K562 (cell line): Measurements from ENCODE around the gene NTSR1. TPM values are rescaled to one million over a fixed set of nuclear protein-coding genes. Genes with fewer than 3 reads are reported as not detected.

ENCODE experiments used
- ATAC-seq: fragments of 200-7000 bp; cut with Tn5 transposase; 3 replicates; pipeline ENCODE4 v1.9.1; 2020; ENCODE audit warnings: moderate library complexity
- BruUV-seq: library from RNA; stranded (reverse); fragments of 400-500 nt; replicated peaks from 2 replicates; lab custom pipeline; 2021; lab: Mats Ljungman, UMichigan
- CTCF ChIA-PET: fragments of 300-600 bp; formaldehyde crosslinking; extraction: SDS; loops from one replicate; lab custom pipeline; 2021; ENCODE audit warnings: low intra/inter-chr PET ratio; lab: Yijun Ruan, JAX
- POLR2A ChIA-PET: fragments of 300-600, 350-650 bp; sonication (Branson Sonifier 250); formaldehyde crosslinking; extraction: SDS; loops from one replicate; lab custom pipeline; 2021; ENCODE audit warnings: antibody characterized with exemption, inconsistent platforms; lab: Yijun Ruan, JAX
- DNase-seq, 4 experiments: peaks; one replicate each; pipeline versions ENCODE4 v3.0.0 to v3.0.0-alpha.2; 2011 to 2018; ENCODE audit warnings: low spot score in 3 of 4, mixed read lengths in 3 of 4; ENCODE audit errors: extremely low read depth in 1 of 4
- FAIRE-seq: peaks from 2 replicates; lab custom pipeline; 2011; peaks lifted over from hg19 to GRCh38; lab: Jason Lieb, UNC
- H2AFZ ChIP-seq: 2 replicates; pipeline ENCODE4 v1.6.0; 2011; ENCODE audit warnings: low read depth, low read length, control low read depth, inconsistent platforms
- H3K27ac ChIP-seq: fragments of 200-600 bp; 3 replicates; pipeline ENCODE4 v1.8.0; 2011; ENCODE audit warnings: low read depth, mild to moderate bottlenecking, control low read depth, inconsistent platforms, low read length, moderate library complexity, mixed read lengths; ENCODE audit errors: extremely low read depth
- H3K27me3 ChIP-seq, 2 experiments: fragments of 300-600 bp in 1 of 2; 2 replicates in 1 of 2; 3 replicates in 1 of 2; pipeline versions ENCODE4 v1.6.0 to v1.8.0; 2011; ENCODE audit warnings: inconsistent platforms in 2 of 2, low read length in 2 of 2, mild to moderate bottlenecking in 1 of 2, mixed read lengths in 1 of 2, moderate library complexity in 1 of 2; ENCODE audit not compliant: control insufficient read depth in 2 of 2, insufficient read depth in 2 of 2
- H3K36me3 ChIP-seq: fragments of 300-600 bp; 3 replicates; pipeline ENCODE4 v1.8.0; 2011; ENCODE audit warnings: mild to moderate bottlenecking, low read length, inconsistent platforms; ENCODE audit not compliant: control insufficient read depth, insufficient read depth
- H3K4me1 ChIP-seq, 2 experiments: fragments of 200-600 bp in 1 of 2; replicated peaks in 1 of 2; 2 replicates in 1 of 2; 3 replicates in 1 of 2; pipeline versions ENCODE4 v1.5.1 to v1.8.0; 2011; ENCODE audit warnings: inconsistent platforms in 2 of 2, low read length in 2 of 2, mild to moderate bottlenecking in 1 of 2, mixed read lengths in 1 of 2, moderate library complexity in 1 of 2; ENCODE audit not compliant: control insufficient read depth in 2 of 2, insufficient read depth in 2 of 2
- H3K4me2 ChIP-seq: 2 replicates; pipeline ENCODE4 v1.6.1; 2011; ENCODE audit warnings: low read length, control low read depth, inconsistent platforms, mixed read lengths; ENCODE audit not compliant: insufficient read depth
- H3K4me3 ChIP-seq: fragments of 200-600 bp; sonication (generic), shearing (Covaris generic); 2 replicates; pipeline ENCODE4 v1.5.1; 2016; ENCODE audit warnings: control low read depth, inconsistent platforms
- H3K79me2 ChIP-seq: fragments of 200-600 bp; 3 replicates; pipeline ENCODE4 v1.8.0; 2011; ENCODE audit warnings: low read length, inconsistent platforms; ENCODE audit not compliant: control insufficient read depth, insufficient read depth
- H3K9ac ChIP-seq, 2 experiments: 2 replicates each; pipeline versions ENCODE4 v1.6.0 to v1.6.1; 2011; ENCODE audit warnings: low read depth in 2 of 2, low read length in 2 of 2, control low read depth in 1 of 2, inconsistent platforms in 1 of 2, mild to moderate bottlenecking in 1 of 2, mixed read lengths in 1 of 2; ENCODE audit not compliant: insufficient read depth in 1 of 2
- H3K9me1 ChIP-seq: one replicate; pipeline ENCODE4 v1.6.0; 2011; ENCODE audit warnings: inconsistent platforms, mild to moderate bottlenecking, low read length, moderate library complexity; ENCODE audit not compliant: control insufficient read depth, insufficient read depth
- H3K9me3 ChIP-seq: replicated peaks from 2 replicates; pipeline ENCODE4 v1.5.1; 2011; ENCODE audit warnings: low read depth, low read length, inconsistent platforms; ENCODE audit not compliant: control insufficient read depth, insufficient read depth
- H4K20me1 ChIP-seq: replicated peaks from 2 replicates; pipeline ENCODE4 v1.6.1; 2011; ENCODE audit warnings: low read length, inconsistent platforms, mixed read lengths; ENCODE audit not compliant: control insufficient read depth, insufficient read depth
- ELF4 ChIP-seq: fragments of 450-650 bp; formaldehyde crosslinking; IDR thresholded peaks from 2 replicates; pipeline ENCODE4 v1.4.0; 2022; ENCODE audit warnings: missing genetic modification characterization
- HEY1 ChIP-seq: fragments of 250-450 bp; sonication (Bioruptor Pico); IDR thresholded peaks from 2 replicates; pipeline ENCODE4 v1.5.0; 2020; ENCODE audit warnings: mild to moderate bottlenecking, moderate library complexity, borderline replicate concordance
- MLX ChIP-seq, 2 experiments: fragments of 450-650 bp in 1 of 2; sonication (generic) in 1 of 2; formaldehyde crosslinking; conservative IDR thresholded peaks; 2 replicates each; pipeline versions ENCODE4 v1.4.0 to v1.8.1; 2020 to 2022; ENCODE audit warnings: mild to moderate bottlenecking in 1 of 2, missing genetic modification reagents in 1 of 2
- NEUROD1 ChIP-seq: fragments of 150-350 bp; IDR thresholded peaks from 2 replicates; pipeline ENCODE4 v1.6.1; 2014; ENCODE audit warnings: borderline replicate concordance, low read length, low read depth; ENCODE audit not compliant: partially characterized antibody
- PHF8 ChIP-seq: fragments of 200-600 bp; sonication (generic); IDR thresholded peaks from 2 replicates; pipeline ENCODE4 v1.6.1; 2012; ENCODE audit warnings: mixed run types, mild to moderate bottlenecking, inconsistent platforms, low read length, moderate library complexity, borderline replicate concordance
- SOX6 ChIP-seq: fragments of 450-650 bp; IDR thresholded peaks from 2 replicates; pipeline ENCODE4 v1.6.1; 2014; ENCODE audit warnings: mild to moderate bottlenecking
- ZBTB8A ChIP-seq: fragments of 450-650 bp; IDR thresholded peaks from 2 replicates; pipeline ENCODE4 v1.6.1; 2018; ENCODE audit warnings: mild to moderate bottlenecking, moderate library complexity; ENCODE audit not compliant: partially characterized antibody
- ZNF436 ChIP-seq: fragments of 250-450, 450-650 bp; sonication (Bioruptor Pico); formaldehyde crosslinking; IDR thresholded peaks from 2 replicates; pipeline ENCODE4 v1.7.0; 2020; ENCODE audit warnings: mild to moderate bottlenecking
- WGBS: fragments of 100-300 bp; shearing (Covaris generic); methylation state at CpG from one replicate; pipeline ENCODE4 v1.1.6; 2016; ENCODE audit warnings: low coverage, mixed read lengths; ENCODE audit not compliant: insufficient coverage; ENCODE audit errors: missing lambda C conversion rate; 5-methylcytosine and 5-hydroxymethylcytosine counted together
- in situ Hi-C: fragments of 300-500 bp; cut with MboI; formaldehyde crosslinking; loops from 4 replicates; pipeline ENCODE4 v1.15.0; 2018; ENCODE audit warnings: inconsistent platforms, mixed read lengths
- intact Hi-C: fragments of 100-400 bp; cut with micrococcal nuclease; formaldehyde crosslinking; loops from 2 replicates; pipeline ENCODE4 v1.14.2; 2022
- polyA plus RNA-seq, 8 experiments: library from polyadenylated mRNA; depleted of rRNA in 4 of 8; stranded (reverse) in 5 of 8; unstranded in 3 of 8; fragments of >200 nt; fragmentation: Nextera tagmentation in 2 of 8; fragmentation: Illumina TruSeq in 1 of 8; extraction: Ambion mirVana in 2 of 8; extraction: Trizol in 1 of 8; gene quantifications; 2 replicates each; pipeline versions ENCODE4 v1.2.1 to v1.2.3, GENCODE V29; 2011 to 2014; ENCODE audit warnings: inconsistent platforms in 1 of 8, missing spikeins in 1 of 8
- total RNA-seq, 7 experiments: library from RNA; depleted of rRNA in 6 of 7; stranded (reverse); fragments of >200 nt in 6 of 7; fragmentation: Illumina TruSeq in 2 of 7; extraction: Trizol in 2 of 7; gene quantifications; 2 replicates each; pipeline versions ENCODE4 v1.2.1 to v1.2.3, GENCODE V29; 2011 to 2021; ENCODE audit warnings: low replicate concordance in 1 of 7
- TF ChIP-seq, protein P1 (sequence below): fragments of 450-650 bp; IDR thresholded peaks from 2 replicates; pipeline ENCODE4 v1.6.1; 2018; ENCODE audit warnings: mild to moderate bottlenecking, low read depth; ENCODE audit not compliant: partially characterized antibody
- TF ChIP-seq, protein P2 (sequence below), 3 experiments: fragments of 200-800 bp in 1 of 3; fragments of 250-450 bp in 1 of 3; fragments of 450-650 bp in 1 of 3; sonication (Bioruptor Pico) in 1 of 3; sonication (Bioruptor generic) in 1 of 3; formaldehyde crosslinking in 1 of 3; IDR thresholded peaks; 2 replicates each; pipeline versions ENCODE4 v1.6.1 to v1.8.0; 2016 to 2022; ENCODE audit warnings: mild to moderate bottlenecking in 2 of 3, missing genetic modification characterization in 2 of 3, missing compliant biosample characterization in 1 of 3, moderate library complexity in 1 of 3

Gene NTSR1
- total and polyA plus RNA-seq, 9 of the 15 experiments (the other 6 are each of a cell fraction or from before 2014, with no cell fraction given) = 0.04 to 0.40 (median 0.13) TPM; not detected in 3

DNA sequence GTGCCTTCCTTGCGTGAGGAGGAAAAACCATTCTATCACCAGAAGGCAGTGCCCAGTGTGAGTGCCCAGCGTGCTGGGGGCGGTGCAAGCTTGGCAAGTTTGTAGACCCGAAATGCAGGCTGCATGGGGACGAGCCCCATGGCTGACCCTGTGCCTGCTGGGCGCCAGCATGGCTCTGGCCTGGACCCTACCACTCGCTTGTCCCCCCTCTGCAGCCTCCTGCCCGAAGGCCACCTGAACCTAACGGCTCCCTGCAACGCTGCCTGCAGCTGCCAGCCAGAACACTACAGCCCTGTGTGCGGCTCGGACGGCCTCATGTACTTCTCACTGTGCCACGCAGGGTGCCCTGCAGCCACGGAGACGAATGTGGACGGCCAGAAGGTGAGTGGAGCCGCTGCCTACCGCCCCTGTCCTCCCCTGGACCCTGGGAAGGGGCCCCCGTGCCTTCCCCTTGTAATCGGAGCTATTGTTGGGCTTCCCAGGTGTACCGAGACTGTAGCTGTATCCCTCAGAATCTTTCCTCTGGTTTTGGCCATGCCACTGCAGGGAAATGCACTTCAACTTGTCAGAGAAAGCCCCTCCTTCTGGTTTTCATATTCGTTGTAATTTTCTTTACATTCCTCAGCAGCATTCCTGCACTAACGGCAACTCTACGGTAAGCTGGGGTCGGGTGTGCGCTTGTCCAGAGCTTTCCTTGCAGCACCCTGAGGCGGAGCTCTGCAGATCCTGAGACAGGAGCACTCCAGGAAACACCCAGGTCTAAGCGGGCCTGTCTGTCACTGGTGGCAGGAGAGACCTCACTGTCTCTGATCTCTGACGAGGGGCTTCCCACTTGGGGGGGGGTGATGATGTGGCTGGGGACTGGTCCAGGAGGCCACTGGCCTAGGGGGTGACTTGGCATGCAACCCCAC lies 40.9 kb upstream of the NTSR1 start:
- no TSS peak for BruUV-seq
- FAIRE-seq = no peak
- Histone ChIP-seq H3K36me3 (peaks cover 52% of the 10 kb centered on the region; the same call in 2 of the 3 replicates), H3K27me3 (no peaks in the 10 kb centered on the region), H3K27ac (no peak overlapping the region), H3K9me1 (no peaks in the 10 kb centered on the region), H3K9ac (no peak overlapping the region), H2AFZ (no peak overlapping the region), H3K4me3 (no peak overlapping the region), H3K79me2 (no peaks in the 10 kb centered on the region), H3K9me3 (no peaks in the 10 kb centered on the region), H4K20me1 (no peaks in the 10 kb centered on the region), H3K4me2 (no peak overlapping the region), H3K4me1 (peaks cover 0 to 42% of the 10 kb centered on the region in 2 experiments; a peak in 2 of 5 replicates)
- ChIA-PET CTCF (interaction anchor here (1.0 to 2.8 kb wide), 5 partner anchors 122 to 341 kb away, joined by 3 to 21 read pairs (median 7); no protein-coding TSS in a partner anchor), POLR2A (interaction anchor here (0.5 to 0.6 kb wide), 2 partner anchors 13 to 221 kb away, joined by 3 read pairs; no protein-coding TSS in a partner anchor)
- peak in 1 of 4 experiments; percentile 25 for DNase-seq
- TF ChIP-seq ZNF436 (CRISPR knock-in tag) (no peak), NEUROD1 (no peak), HEY1 (no peak), SOX6 (no peak), ZBTB8A (no peak), MLX (CRISPR knock-in tag; conservative IDR thresholded peaks at IDR 0.05) (no peak), PHF8 (no peak), ELF4 (CRISPR knock-in tag) (no peak)
- TF ChIP-seq, protein P1, sequence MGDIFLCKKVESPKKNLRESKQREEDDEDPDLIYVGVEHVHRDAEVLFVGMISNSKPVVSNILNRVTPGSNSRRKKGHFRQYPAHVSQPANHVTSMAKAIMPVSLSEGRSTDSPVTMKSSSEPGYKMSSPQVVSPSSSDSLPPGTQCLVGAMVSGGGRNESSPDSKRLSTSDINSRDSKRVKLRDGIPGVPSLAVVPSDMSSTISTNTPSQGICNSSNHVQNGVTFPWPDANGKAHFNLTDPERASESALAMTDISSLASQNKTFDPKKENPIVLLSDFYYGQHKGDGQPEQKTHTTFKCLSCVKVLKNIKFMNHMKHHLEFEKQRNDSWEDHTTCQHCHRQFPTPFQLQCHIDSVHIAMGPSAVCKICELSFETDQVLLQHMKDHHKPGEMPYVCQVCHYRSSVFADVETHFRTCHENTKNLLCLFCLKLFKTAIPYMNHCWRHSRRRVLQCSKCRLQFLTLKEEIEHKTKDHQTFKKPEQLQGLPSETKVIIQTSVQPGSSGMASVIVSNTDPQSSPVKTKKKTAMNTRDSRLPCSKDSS = no peak
- TF ChIP-seq, protein P2, sequence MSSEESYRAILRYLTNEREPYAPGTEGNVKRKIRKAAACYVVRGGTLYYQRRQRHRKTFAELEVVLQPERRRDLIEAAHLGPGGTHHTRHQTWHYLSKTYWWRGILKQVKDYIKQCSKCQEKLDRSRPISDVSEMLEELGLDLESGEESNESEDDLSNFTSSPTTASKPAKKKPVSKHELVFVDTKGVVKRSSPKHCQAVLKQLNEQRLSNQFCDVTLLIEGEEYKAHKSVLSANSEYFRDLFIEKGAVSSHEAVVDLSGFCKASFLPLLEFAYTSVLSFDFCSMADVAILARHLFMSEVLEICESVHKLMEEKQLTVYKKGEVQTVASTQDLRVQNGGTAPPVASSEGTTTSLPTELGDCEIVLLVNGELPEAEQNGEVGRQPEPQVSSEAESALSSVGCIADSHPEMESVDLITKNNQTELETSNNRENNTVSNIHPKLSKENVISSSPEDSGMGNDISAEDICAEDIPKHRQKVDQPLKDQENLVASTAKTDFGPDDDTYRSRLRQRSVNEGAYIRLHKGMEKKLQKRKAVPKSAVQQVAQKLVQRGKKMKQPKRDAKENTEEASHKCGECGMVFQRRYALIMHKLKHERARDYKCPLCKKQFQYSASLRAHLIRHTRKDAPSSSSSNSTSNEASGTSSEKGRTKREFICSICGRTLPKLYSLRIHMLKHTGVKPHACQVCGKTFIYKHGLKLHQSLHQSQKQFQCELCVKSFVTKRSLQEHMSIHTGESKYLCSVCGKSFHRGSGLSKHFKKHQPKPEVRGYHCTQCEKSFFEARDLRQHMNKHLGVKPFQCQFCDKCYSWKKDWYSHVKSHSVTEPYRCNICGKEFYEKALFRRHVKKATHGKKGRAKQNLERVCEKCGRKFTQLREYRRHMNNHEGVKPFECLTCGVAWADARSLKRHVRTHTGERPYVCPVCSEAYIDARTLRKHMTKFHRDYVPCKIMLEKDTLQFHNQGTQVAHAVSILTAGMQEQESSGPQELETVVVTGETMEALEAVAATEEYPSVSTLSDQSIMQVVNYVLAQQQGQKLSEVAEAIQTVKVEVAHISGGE (CRISPR knock-in tag; IDR thresholded peaks at IDR 0.05) = no peak
- in situ Hi-C loops = loop anchor here (5.0 kb wide), 1 partner anchor 125 kb away; no protein-coding TSS in a partner anchor
- no peak; the same call in 2 of the 3 replicates for ATAC-seq
- WGBS = 79% methylated on average over 23 of the region's 30 CpGs
- intact Hi-C loops = loop anchor here (1.0 to 5.0 kb wide), 2 partner anchors 124 to 140 kb away; no protein-coding TSS in a partner anchor
